IPS DF 4.7 (cell line): ENCODE data around the gene RCN1.

Experiments
- DNase-seq: peaks from one replicate; pipeline ENCODE4 v3.0.0-alpha.2; 2013; ENCODE audit warnings: low spot score; ENCODE audit errors: extremely low read depth

The RCN1 gene

DNA sequence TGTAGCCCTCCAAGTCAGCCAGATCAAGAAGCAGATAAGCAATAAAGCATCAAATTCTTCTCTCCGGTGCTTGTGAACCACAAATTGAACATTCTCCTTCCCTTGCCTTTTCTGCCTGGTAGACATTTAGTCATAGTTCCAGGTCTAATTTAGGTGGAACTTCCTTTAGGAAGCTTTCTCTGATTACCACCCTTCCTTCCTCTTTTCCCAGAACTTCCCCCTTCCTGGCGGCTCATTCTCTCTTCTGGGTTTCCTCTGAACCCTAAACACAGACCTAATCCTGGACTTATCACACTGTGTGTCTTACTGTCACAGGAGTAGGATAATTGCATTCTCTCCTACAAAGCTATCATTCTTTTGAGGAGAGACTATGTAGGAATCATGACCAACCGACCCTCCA is 61.9 kb downstream of the RCN1 start:
- DNase-seq = no peak

DNA sequence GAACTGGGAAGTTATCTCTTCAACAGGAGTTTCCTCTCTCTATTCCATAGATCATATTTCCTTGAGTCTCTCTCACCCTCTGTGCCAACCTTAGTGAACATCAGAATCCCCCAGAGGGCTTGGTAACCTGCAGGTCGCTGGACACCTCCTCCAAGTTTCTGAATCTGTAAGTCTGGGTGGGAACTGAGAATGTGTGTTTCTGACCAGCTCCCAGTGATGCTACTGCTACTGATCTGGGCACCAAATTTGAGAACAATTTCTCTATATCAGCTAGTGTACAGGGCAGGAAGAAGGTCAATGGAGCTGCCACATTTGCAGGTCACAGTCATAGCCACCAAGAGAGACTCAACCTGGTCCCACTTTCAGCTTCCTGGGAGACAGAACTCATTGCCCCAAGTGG is 62.9 kb downstream of the RCN1 start:
- no peak for DNase-seq

DNA sequence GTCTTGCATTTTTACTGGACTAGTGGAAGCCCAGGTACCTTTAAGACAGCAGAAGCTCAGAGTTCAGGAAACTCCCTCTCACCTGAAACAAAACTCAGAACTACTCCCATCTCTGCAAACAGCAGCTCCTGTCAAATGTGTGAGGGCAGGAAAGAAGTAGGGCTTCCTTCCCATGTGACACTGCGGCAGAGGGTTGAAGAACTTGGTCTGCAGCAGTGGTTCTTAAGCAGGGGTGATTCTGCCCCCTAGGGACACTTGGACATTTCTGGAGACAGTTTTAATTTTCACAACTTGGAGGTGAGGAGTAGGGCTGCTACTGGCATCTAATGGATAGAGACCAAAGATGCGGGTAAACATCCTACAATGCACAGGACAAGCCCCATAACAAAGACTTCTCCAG is 63.4 kb downstream of the RCN1 start:
- DNase-seq = no peak
